Measurements from ENCODE around the gene TNS3. TPM values are rescaled to one million over a fixed set of nuclear protein-coding genes. Genes with fewer than 3 reads are reported as not detected.
A peak's percentile ranks its signal among the peaks of the same experiment; 100 is the strongest.

Gene TNS3
- polyA plus RNA-seq, 3 donors: 5.2 to 30.3 (median 7.9) TPM

- no peak overlapping the region for H3K27ac ChIP-seq (ENCODE audit: low read depth in 1 of 2, low read length in 2 of 2)
- peaks cover 52% of the 10 kb centered on the region for H4K20me1 ChIP-seq (ENCODE audit: insufficient read depth, low read length)
- H3K4me3 ChIP-seq (replicated peaks in 1 of 3; ENCODE audit: low read depth in 2 of 3, low read length in 3 of 3): no peak overlapping the region
- H3K9me3 ChIP-seq (replicated peaks in 1 of 2; ENCODE audit: control insufficient read depth in 1 of 2, insufficient read depth in 1 of 2, low read length in 2 of 2): no peaks in the 10 kb centered on the region
- no peak for TF ChIP-seq CTCF (IDR thresholded peaks at IDR 0.05)
- no peak overlapping the region for H3K9ac ChIP-seq (ENCODE audit: insufficient read depth, low read length, poor library complexity, severe bottlenecking)
- H3K4me3 Mint-ChIP-seq: no peak overlapping the region
- no peaks in the 10 kb centered on the region for H3K4me1 Mint-ChIP-seq
- H2AFZ ChIP-seq (ENCODE audit: insufficient read depth, low read depth, low read length, poor library complexity, severe bottlenecking): no peak overlapping the region
- no CpG with 5 or more reads among the region's 2 CpGs for WGBS (ENCODE audit: insufficient coverage)
- no peak overlapping the region for H3K4me2 ChIP-seq (replicated peaks; ENCODE audit: extremely low read depth, low read length, poor library complexity, severe bottlenecking)
- no peaks in the 10 kb centered on the region for H3K79me2 ChIP-seq (ENCODE audit: insufficient read depth, low read length)
- intact Hi-C loops (cut with micrococcal nuclease): loop anchor here in 1 of 2 donors (10.0 kb wide), 1 partner anchor 381 kb away; no protein-coding TSS in a partner anchor
- no peaks in the 10 kb centered on the region for H3K27me3 Mint-ChIP-seq (ENCODE audit: low read depth in 3 of 3)
- H3K9me3 Mint-ChIP-seq: no peaks in the 10 kb centered on the region
- no peaks in the 10 kb centered on the region for H3K27me3 ChIP-seq (ENCODE audit: control insufficient read depth in 2 of 2, insufficient read depth in 2 of 2, low read length in 2 of 2)
- peaks cover 57 to 86% of the 10 kb centered on the region in 2 donors for H3K36me3 ChIP-seq (replicated peaks in 1 of 2; ENCODE audit: control insufficient read depth in 1 of 2, insufficient read depth in 2 of 2, low read length in 2 of 2)
- peaks cover 70 to 85% of the 10 kb centered on the region in 2 donors for H3K36me3 Mint-ChIP-seq
- H3K4me1 ChIP-seq (ENCODE audit: control insufficient read depth in 1 of 2, insufficient read depth in 2 of 2, low read length in 2 of 2): no peaks in the 10 kb centered on the region
- DNase-seq: no peak
- no peak overlapping the region for H3K27ac Mint-ChIP-seq
Observed at GRCh38 chr7:47433564-47433895, 148.4 kb downstream of the TNS3 start.

GRCh38 chr7:47432671-47433563 lies 149.0 kb downstream of the TNS3 start:
- no peaks in the 10 kb centered on the region for H3K4me1 ChIP-seq (ENCODE audit: control insufficient read depth in 1 of 2, insufficient read depth in 2 of 2, low read length in 2 of 2)
- H3K9me3 ChIP-seq (replicated peaks in 1 of 2; ENCODE audit: control insufficient read depth in 1 of 2, insufficient read depth in 1 of 2, low read length in 2 of 2): no peaks in the 10 kb centered on the region
- peaks cover 52% of the 10 kb centered on the region for H4K20me1 ChIP-seq (ENCODE audit: insufficient read depth, low read length)
- DNase-seq: no peak
- H3K36me3 ChIP-seq (replicated peaks in 1 of 2; ENCODE audit: control insufficient read depth in 1 of 2, insufficient read depth in 2 of 2, low read length in 2 of 2): peaks cover 57 to 86% of the 10 kb centered on the region in 2 donors
- Mint-ChIP-seq H3K4me1 (no peaks in the 10 kb centered on the region), H3K9me3 (no peaks in the 10 kb centered on the region), H3K36me3 (peaks cover 70 to 85% of the 10 kb centered on the region in 2 donors), H3K4me3 (no peak overlapping the region), H3K27me3 (ENCODE audit: low read depth in 3 of 3) (no peaks in the 10 kb centered on the region), H3K27ac (peak overlapping the region in 1 of 7 donors; percentile 54)
- no peak for TF ChIP-seq CTCF (IDR thresholded peaks at IDR 0.05)
- no peak overlapping the region for H2AFZ ChIP-seq (ENCODE audit: insufficient read depth, low read depth, low read length, poor library complexity, severe bottlenecking)
- no peaks in the 10 kb centered on the region for H3K27me3 ChIP-seq (ENCODE audit: control insufficient read depth in 2 of 2, insufficient read depth in 2 of 2, low read length in 2 of 2)
- no peak overlapping the region for H3K4me2 ChIP-seq (replicated peaks; ENCODE audit: extremely low read depth, low read length, poor library complexity, severe bottlenecking)
- H3K79me2 ChIP-seq (ENCODE audit: insufficient read depth, low read length): no peaks in the 10 kb centered on the region
- no peak overlapping the region for H3K4me3 ChIP-seq (replicated peaks in 1 of 3; ENCODE audit: low read depth in 2 of 3, low read length in 3 of 3)
- no peak overlapping the region for H3K9ac ChIP-seq (ENCODE audit: insufficient read depth, low read length, poor library complexity, severe bottlenecking)
- intact Hi-C loops (cut with micrococcal nuclease): loop anchor here in 1 of 2 donors (10.0 kb wide), 1 partner anchor 382 kb away; no protein-coding TSS in a partner anchor
- 97% methylated on average over 15 of the region's 17 CpGs for WGBS (ENCODE audit: insufficient coverage)
- no peak overlapping the region for H3K27ac ChIP-seq (ENCODE audit: low read depth in 1 of 2, low read length in 2 of 2)

Measured in CD14-positive monocyte (primary cell).